GM21447 (cell line): ENCODE data around the gene CACNA1E.

Experiments used
- ATAC-seq: cut with Tn5 transposase; IDR thresholded peaks from one replicate; pipeline ENCODE4 v1.9.1; 2021; ENCODE audit not compliant: unreplicated experiment

CACNA1E gene

GRCh38 chr1:181754103-181754502, 270.8 kb downstream of the CACNA1E start:
- ATAC-seq, result no peak

- no peak for ATAC-seq
Measured at GRCh38 chr1:181759481-181759880, 276.2 kb downstream of the CACNA1E start.

- ATAC-seq, result no peak
Measured at GRCh38 chr1:181763736-181764135, 280.4 kb downstream of the CACNA1E start.

GRCh38 chr1:181765451-181766026, 282.2 kb downstream of the CACNA1E start:
- ATAC-seq, result no peak

GRCh38 chr1:181767001-181767708, 283.8 kb downstream of the CACNA1E start:
- no peak for ATAC-seq

GRCh38 chr1:181768211-181768929, 285.1 kb downstream of the CACNA1E start:
- no peak for ATAC-seq

- no peak for ATAC-seq
Measured at GRCh38 chr1:181768930-181769280, 285.6 kb downstream of the CACNA1E start.

- ATAC-seq, result no peak
Measured at GRCh38 chr1:181769846-181770245, 286.5 kb downstream of the CACNA1E start.

GRCh38 chr1:181772714-181773113, 289.4 kb downstream of the CACNA1E start:
- no peak for ATAC-seq

GRCh38 chr1:181776044-181776443, 292.7 kb downstream of the CACNA1E start:
- ATAC-seq, result no peak

- no peak for ATAC-seq
Measured at GRCh38 chr1:181777286-181777685, 294.0 kb downstream of the CACNA1E start.

GRCh38 chr1:181777812-181778211, 294.5 kb downstream of the CACNA1E start:
- ATAC-seq, result no peak

GRCh38 chr1:181778640-181779260, 295.4 kb downstream of the CACNA1E start:
- no peak for ATAC-seq

- ATAC-seq, result no peak
Measured at GRCh38 chr1:181779343-181779742, 296.0 kb downstream of the CACNA1E start.

- no peak for ATAC-seq
Measured at GRCh38 chr1:181783208-181783607, 299.9 kb downstream of the CACNA1E start.

GRCh38 chr1:181784039-181784683, 300.8 kb downstream of the CACNA1E start:
- ATAC-seq, result no peak

- ATAC-seq, result no peak
Measured at GRCh38 chr1:181789395-181789794, 306.1 kb downstream of the CACNA1E start.

- ATAC-seq, result no peak
Measured at GRCh38 chr1:181791721-181792120, 308.4 kb downstream of the CACNA1E start.

- no peak for ATAC-seq
Measured at GRCh38 chr1:181793831-181794230, 310.5 kb downstream of the CACNA1E start.

GRCh38 chr1:181794332-181794731, 311.0 kb downstream of the CACNA1E start:
- no peak for ATAC-seq

- no peak for ATAC-seq
Measured at GRCh38 chr1:181798191-181798926, 315.0 kb downstream of the CACNA1E start.
